Measurements from ENCODE around the gene C2orf92.

C2orf92 gene

GRCh38 chr2:97734061-97735051, 64.8 kb downstream of the C2orf92 start:
- Histone ChIP-seq H3K36me3 (ENCODE audit: control insufficient read depth, insufficient read depth, low read length) (no peaks in the 10 kb centered on the region), H3K27me3 (replicated peaks; ENCODE audit: control insufficient read depth, insufficient read depth, low read length) (no peaks in the 10 kb centered on the region), H3K4me3 (replicated peaks; ENCODE audit: low read depth, low read length) (no peak overlapping the region)
- TF ChIP-seq CTCF (IDR thresholded peaks at IDR 0.05; ENCODE audit: insufficient read depth, low read length, poor library complexity, severe bottlenecking) = no peak
- DNase-seq (ENCODE audit: extremely low read depth, insufficient read length) = no peak

DNA sequence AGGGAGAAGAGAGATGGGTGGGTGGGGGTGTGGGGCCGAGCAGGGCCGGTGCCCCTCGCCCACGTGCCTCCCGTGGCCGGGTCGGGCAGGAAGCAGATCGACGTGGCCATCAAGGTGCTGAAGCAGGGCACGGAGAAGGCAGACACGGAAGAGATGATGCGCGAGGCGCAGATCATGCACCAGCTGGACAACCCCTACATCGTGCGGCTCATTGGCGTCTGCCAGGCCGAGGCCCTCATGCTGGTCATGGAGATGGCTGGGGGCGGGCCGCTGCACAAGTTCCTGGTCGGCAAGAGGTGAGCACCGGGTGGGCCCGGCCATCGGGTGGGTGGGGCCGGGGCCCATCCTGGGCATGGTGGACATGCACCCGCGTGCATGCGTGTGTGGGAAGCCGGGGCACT, 65.6 kb downstream of the C2orf92 start:
- Histone ChIP-seq H3K4me3 (replicated peaks; ENCODE audit: low read depth, low read length) (no peak overlapping the region), H3K36me3 (ENCODE audit: control insufficient read depth, insufficient read depth, low read length) (no peaks in the 10 kb centered on the region), H3K27me3 (replicated peaks; ENCODE audit: control insufficient read depth, insufficient read depth, low read length) (no peaks in the 10 kb centered on the region)
- DNase-seq (ENCODE audit: extremely low read depth, insufficient read length) = no peak
- TF ChIP-seq CTCF (IDR thresholded peaks at IDR 0.05; ENCODE audit: insufficient read depth, low read length, poor library complexity, severe bottlenecking) = no peak

DNA sequence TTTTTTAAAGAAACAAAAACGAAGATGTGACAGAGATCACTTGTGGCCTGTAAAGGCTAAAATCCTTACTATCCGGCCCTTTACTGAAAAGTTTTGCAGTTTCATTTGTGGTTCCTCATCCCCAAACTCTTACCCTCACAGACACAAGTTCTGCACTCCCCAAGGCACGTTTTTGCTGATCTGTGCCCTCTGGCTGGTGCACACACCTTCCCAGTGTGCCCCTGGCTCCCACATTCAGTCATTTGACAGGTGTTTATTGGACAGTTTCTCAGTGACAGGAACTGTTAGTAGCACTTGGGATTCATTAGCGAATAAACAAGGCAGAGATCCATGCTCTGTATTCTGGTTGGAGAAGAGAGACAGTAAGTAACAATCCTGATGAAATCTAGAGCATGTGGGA, 66.7 kb downstream of the C2orf92 start:
- DNase-seq (ENCODE audit: extremely low read depth, insufficient read length) = no peak
- TF ChIP-seq CTCF (IDR thresholded peaks at IDR 0.05; ENCODE audit: insufficient read depth, low read length, poor library complexity, severe bottlenecking) = no peak
- Histone ChIP-seq H3K4me3 (replicated peaks; ENCODE audit: low read depth, low read length) (no peak overlapping the region), H3K36me3 (ENCODE audit: control insufficient read depth, insufficient read depth, low read length) (no peaks in the 10 kb centered on the region), H3K27me3 (replicated peaks; ENCODE audit: control insufficient read depth, insufficient read depth, low read length) (no peaks in the 10 kb centered on the region)

- Histone ChIP-seq H3K36me3 (ENCODE audit: control insufficient read depth, insufficient read depth, low read length) (no peaks in the 10 kb centered on the region), H3K4me3 (replicated peaks; ENCODE audit: low read depth, low read length) (no peak overlapping the region), H3K27me3 (replicated peaks; ENCODE audit: control insufficient read depth, insufficient read depth, low read length) (no peaks in the 10 kb centered on the region)
- no peak for TF ChIP-seq CTCF (IDR thresholded peaks at IDR 0.05; ENCODE audit: insufficient read depth, low read length, poor library complexity, severe bottlenecking)
- DNase-seq (ENCODE audit: extremely low read depth, insufficient read length) = no peak
Measured at GRCh38 chr2:97736608-97737330, 67.3 kb downstream of the C2orf92 start.

DNA sequence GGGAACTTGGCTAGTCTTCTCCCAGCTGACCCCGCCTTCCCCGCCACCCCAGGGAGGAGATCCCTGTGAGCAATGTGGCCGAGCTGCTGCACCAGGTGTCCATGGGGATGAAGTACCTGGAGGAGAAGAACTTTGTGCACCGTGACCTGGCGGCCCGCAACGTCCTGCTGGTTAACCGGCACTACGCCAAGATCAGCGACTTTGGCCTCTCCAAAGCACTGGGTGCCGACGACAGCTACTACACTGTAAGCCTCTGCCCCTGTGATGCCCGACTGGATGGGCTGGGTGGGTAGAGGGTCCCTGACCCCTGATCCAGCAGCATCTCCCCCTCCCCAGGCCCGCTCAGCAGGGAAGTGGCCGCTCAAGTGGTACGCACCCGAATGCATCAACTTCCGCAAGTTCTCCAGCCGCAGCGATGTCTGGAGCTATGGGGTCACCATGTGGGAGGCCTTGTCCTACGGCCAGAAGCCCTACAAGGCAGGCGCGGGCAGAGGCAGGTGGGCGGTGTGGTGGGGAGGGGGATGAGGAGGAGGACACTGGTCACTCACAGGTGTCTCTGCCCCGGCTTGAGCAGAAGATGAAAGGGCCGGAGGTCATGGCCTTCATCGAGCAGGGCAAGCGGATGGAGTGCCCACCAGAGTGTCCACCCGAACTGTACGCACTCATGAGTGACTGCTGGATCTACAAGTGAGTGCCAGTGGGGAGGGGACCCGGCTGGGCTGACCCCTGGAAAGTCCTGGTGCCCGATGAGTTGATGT, 68.1 kb downstream of the C2orf92 start:
- Histone ChIP-seq H3K27me3 (replicated peaks; ENCODE audit: control insufficient read depth, insufficient read depth, low read length) (no peaks in the 10 kb centered on the region), H3K36me3 (ENCODE audit: control insufficient read depth, insufficient read depth, low read length) (no peaks in the 10 kb centered on the region), H3K4me3 (replicated peaks; ENCODE audit: low read depth, low read length) (no peak overlapping the region)
- no peak for DNase-seq (ENCODE audit: extremely low read depth, insufficient read length)
- no peak for TF ChIP-seq CTCF (IDR thresholded peaks at IDR 0.05; ENCODE audit: insufficient read depth, low read length, poor library complexity, severe bottlenecking)
